Measurements from ENCODE around the gene JSRP1.

The JSRP1 gene

GRCh38 chr19:2214251-2214650 is 42.0 kb downstream of the JSRP1 start:
- no peak for DNase-seq

GRCh38 chr19:2213799-2214198 is 42.4 kb downstream of the JSRP1 start:
- no peak for DNase-seq

GRCh38 chr19:2212861-2213711 is 43.1 kb downstream of the JSRP1 start:
- no peak for DNase-seq

- no peak for DNase-seq
Observed at GRCh38 chr19:2210987-2211740, 45.1 kb downstream of the JSRP1 start.

- DNase-seq, result no peak
Observed at GRCh38 chr19:2210206-2210605, 46.0 kb downstream of the JSRP1 start.

GRCh38 chr19:2209408-2209807 is 46.8 kb downstream of the JSRP1 start:
- DNase-seq, result no peak

GRCh38 chr19:2208975-2209374 is 47.2 kb downstream of the JSRP1 start:
- no peak for DNase-seq

GRCh38 chr19:2207991-2208860 is 48.0 kb downstream of the JSRP1 start:
- no peak for DNase-seq

GRCh38 chr19:2207008-2207407 is 49.2 kb downstream of the JSRP1 start:
- DNase-seq, result no peak

- DNase-seq, result no peak
Observed at GRCh38 chr19:2202366-2202765, 53.9 kb downstream of the JSRP1 start.

Measured in stimulated activated CD4-positive, alpha-beta T cell treated with anti-CD3 and anti-CD28 coated beads, Interleukin-2, amount 100 ng/mL, for 48 hours (primary cell).